HepG2 (cell line): ENCODE data around the gene BET1. TPM values are rescaled to one million over a fixed set of nuclear protein-coding genes. Genes with fewer than 3 reads are reported as not detected.

Source experiments
- ATAC-seq: fragments of 200-7000 bp; cut with Tn5 transposase; 3 replicates; pipeline ENCODE4 v1.9.1; 2020; ENCODE audit warnings: mild to moderate bottlenecking, moderate library complexity
- BruUV-seq: library from RNA; stranded (reverse); fragments of 400-500 nt; replicated peaks from 2 replicates; lab custom pipeline; 2021; lab: Mats Ljungman, UMichigan
- CTCF ChIA-PET: fragments of 300-600 bp; formaldehyde crosslinking; extraction: SDS; loops from one replicate; lab custom pipeline; 2021; ENCODE audit warnings: low total read pairs, inconsistent platforms, low intra/inter-chr PET ratio; lab: Yijun Ruan, JAX
- POLR2A ChIA-PET: fragments of 350-600 bp; sonication (Branson Sonifier 250); formaldehyde crosslinking; loops from one replicate; lab custom pipeline; 2020; ENCODE audit warnings: antibody characterized with exemption, inconsistent platforms; lab: Yijun Ruan, JAX
- DNase-seq: peaks from one replicate; pipeline ENCODE4 v3.0.0-alpha.2; 2015; ENCODE audit warnings: low spot score
- FAIRE-seq: peaks from 3 replicates; lab custom pipeline; 2011; peaks lifted over from hg19 to GRCh38; lab: Jason Lieb, UNC
- H2AFZ ChIP-seq: one replicate; pipeline ENCODE4 v1.6.1; 2011; ENCODE audit warnings: low read length, inconsistent platforms
- H3K27ac ChIP-seq: fragments of 300-600 bp; 3 replicates; pipeline ENCODE4 v1.8.0; 2011; ENCODE audit warnings: mixed run types, mild to moderate bottlenecking, mixed read lengths, low read length, inconsistent platforms; ENCODE audit not compliant: insufficient read depth; ENCODE audit errors: extremely low read length
- H3K27me3 ChIP-seq, 2 experiments: fragments of 200-600 bp in 1 of 2; 2 replicates in 1 of 2; 3 replicates in 1 of 2; pipeline versions ENCODE4 v1.6.0 to v1.8.0; 2011; ENCODE audit warnings: low read length in 2 of 2, mild to moderate bottlenecking in 2 of 2, moderate library complexity in 2 of 2, inconsistent platforms in 1 of 2; ENCODE audit not compliant: insufficient read depth in 2 of 2, control insufficient read depth in 1 of 2
- H3K36me3 ChIP-seq, 2 experiments: fragments of 200-600 bp in 1 of 2; replicated peaks in 1 of 2; 2 replicates in 1 of 2; 3 replicates in 1 of 2; pipeline versions ENCODE4 v1.5.1 to v1.8.0; 2011; ENCODE audit warnings: low read length in 2 of 2, inconsistent platforms in 1 of 2; ENCODE audit not compliant: insufficient read depth in 2 of 2, control insufficient read depth in 1 of 2
- H3K4me1 ChIP-seq: 2 replicates; pipeline ENCODE4 v1.5.1; 2012; ENCODE audit warnings: low read length, inconsistent platforms; ENCODE audit not compliant: insufficient read depth
- H3K4me2 ChIP-seq: 2 replicates; pipeline ENCODE4 v1.6.0; 2011; ENCODE audit warnings: low read depth, low read length, inconsistent platforms
- H3K4me3 ChIP-seq, 3 experiments: fragments of 200-600 bp in 1 of 3; sonication (generic), shearing (Covaris generic) in 1 of 3; replicated peaks in 1 of 3; 2 replicates each; pipeline ENCODE4 v1.5.1; 2011 to 2016; ENCODE audit warnings: low read length in 3 of 3, inconsistent platforms in 2 of 3, low read depth in 2 of 3, mild to moderate bottlenecking in 2 of 3, control low read depth in 1 of 3, mixed read lengths in 1 of 3; ENCODE audit not compliant: insufficient read depth in 1 of 3
- H3K79me2 ChIP-seq: one replicate; pipeline ENCODE4 v1.6.1; 2011; ENCODE audit warnings: low read length, inconsistent platforms; ENCODE audit not compliant: insufficient read depth
- H3K9ac ChIP-seq: 2 replicates; pipeline ENCODE4 v1.6.0; 2011; ENCODE audit warnings: mild to moderate bottlenecking, low read depth, low read length, inconsistent platforms; ENCODE audit not compliant: insufficient read depth
- H3K9me3 ChIP-seq: 2 replicates; pipeline ENCODE4 v1.5.1; 2012; ENCODE audit warnings: mild to moderate bottlenecking, low read length
- H4K20me1 ChIP-seq: 2 replicates; pipeline ENCODE4 v1.6.0; 2011; ENCODE audit warnings: inconsistent platforms, mild to moderate bottlenecking, low read length, moderate library complexity; ENCODE audit not compliant: insufficient read depth
- ELF1 ChIP-seq: sonication (generic); formaldehyde crosslinking; IDR thresholded peaks from 2 replicates; pipeline ENCODE4 v1.4.0; 2020; ENCODE audit warnings: missing genetic modification reagents
- FOSL2 ChIP-seq: sonication (generic); formaldehyde crosslinking; IDR thresholded peaks from 2 replicates; pipeline ENCODE4 v1.4.0; 2020; ENCODE audit warnings: missing genetic modification reagents
- HDAC6 ChIP-seq: fragments of 200-600 bp; sonication (generic); IDR thresholded peaks from 2 replicates; pipeline ENCODE4 v1.7.0; 2017; ENCODE audit warnings: mild to moderate bottlenecking, antibody characterized with exemption, low read length, low read depth
- MTF1 ChIP-seq: sonication (generic); formaldehyde crosslinking; IDR thresholded peaks from 2 replicates; pipeline ENCODE4 v1.5.0; 2020; ENCODE audit warnings: missing genetic modification reagents
- NCOA5 ChIP-seq: sonication (generic); formaldehyde crosslinking; IDR thresholded peaks from 2 replicates; pipeline ENCODE4 v1.4.0; 2020; ENCODE audit warnings: missing genetic modification reagents
- RARG ChIP-seq: sonication (generic); formaldehyde crosslinking; IDR thresholded peaks from 2 replicates; pipeline ENCODE4 v1.4.0; 2020; ENCODE audit warnings: low read depth, mild to moderate bottlenecking, missing genetic modification reagents
- SMYD3 ChIP-seq: sonication (generic); formaldehyde crosslinking; IDR thresholded peaks from 2 replicates; pipeline ENCODE4 v1.8.1; 2023; ENCODE audit warnings: mild to moderate bottlenecking, missing genetic modification reagents
- ZNF143 ChIP-seq: sonication (generic); formaldehyde crosslinking; IDR thresholded peaks from 2 replicates; pipeline ENCODE4 v1.4.0; 2020; ENCODE audit warnings: missing genetic modification reagents
- ZNF7 ChIP-seq: IDR thresholded peaks from 2 replicates; pipeline ENCODE4 v1.6.1; 2016; ENCODE audit warnings: missing biosample characterization, missing genetic modification reagents
- ZNF883 ChIP-seq: sonication (generic); formaldehyde crosslinking; IDR thresholded peaks from 2 replicates; pipeline ENCODE4 v1.5.1; 2020; ENCODE audit warnings: mild to moderate bottlenecking, missing genetic modification reagents; ENCODE audit errors: not compliant biosample characterization
- ZSCAN20 ChIP-seq: sonication (generic); formaldehyde crosslinking; IDR thresholded peaks from 2 replicates; pipeline ENCODE4 v1.4.0; 2020; ENCODE audit warnings: missing genetic modification reagents, mild to moderate bottlenecking, borderline replicate concordance
- WGBS: methylation state at CpG from one replicate; pipeline ENCODE4 v1.1.6; 2017; ENCODE audit warnings: low lambda C conversion rate; 5-methylcytosine and 5-hydroxymethylcytosine counted together
- in situ Hi-C: cut with HindIII; loops from 2 replicates; pipeline ENCODE4 v1.10.0; 2017; ENCODE audit warnings: low pct_unique_long_range_greater_than_20kb; ENCODE audit not compliant: extremely low pct_ligation_motif_present
- intact Hi-C: fragments of 100-400 bp; cut with micrococcal nuclease; formaldehyde crosslinking; loops from one replicate; pipeline ENCODE4 v1.10.0; 2022; ENCODE audit not compliant: unreplicated experiment
- polyA plus RNA-seq, 8 experiments: library from polyadenylated mRNA; depleted of rRNA in 3 of 8; stranded (reverse) in 7 of 8; unstranded in 1 of 8; fragments of >200 nt; fragmentation: Illumina TruSeq in 4 of 8; extraction: Trizol in 4 of 8; gene quantifications; 2 replicates each; pipeline versions ENCODE4 v1.2.1 to v1.2.3, GENCODE V29; 2011 to 2016; ENCODE audit warnings: low read depth in 4 of 8, missing spikeins in 1 of 8, mixed read lengths in 1 of 8; ENCODE audit not compliant: insufficient read depth in 1 of 8
- total RNA-seq, 5 experiments: library from RNA; depleted of rRNA; stranded (reverse); fragments of >200 nt; fragmentation: Illumina TruSeq; extraction: Trizol; gene quantifications; 2 replicates each; pipeline ENCODE4 v1.2.3, GENCODE V29; 2016; ENCODE audit warnings: low read depth in 1 of 5
- TF ChIP-seq, protein P1 (sequence below): sonication (generic); formaldehyde crosslinking; IDR thresholded peaks from 2 replicates; pipeline ENCODE4 v1.4.0; 2020; ENCODE audit warnings: mild to moderate bottlenecking, missing genetic modification reagents, borderline replicate concordance
- TF ChIP-seq, protein P2 (sequence below): sonication (generic); formaldehyde crosslinking; IDR thresholded peaks from 2 replicates; pipeline ENCODE4 v1.8.0; 2022; ENCODE audit warnings: mild to moderate bottlenecking, missing genetic modification reagents

The BET1 gene
- total and polyA plus RNA-seq, 2 of the 13 experiments (the other 11 are each of a cell fraction or from before 2014, with no cell fraction given): 23.8 to 33.7 TPM

DNA sequence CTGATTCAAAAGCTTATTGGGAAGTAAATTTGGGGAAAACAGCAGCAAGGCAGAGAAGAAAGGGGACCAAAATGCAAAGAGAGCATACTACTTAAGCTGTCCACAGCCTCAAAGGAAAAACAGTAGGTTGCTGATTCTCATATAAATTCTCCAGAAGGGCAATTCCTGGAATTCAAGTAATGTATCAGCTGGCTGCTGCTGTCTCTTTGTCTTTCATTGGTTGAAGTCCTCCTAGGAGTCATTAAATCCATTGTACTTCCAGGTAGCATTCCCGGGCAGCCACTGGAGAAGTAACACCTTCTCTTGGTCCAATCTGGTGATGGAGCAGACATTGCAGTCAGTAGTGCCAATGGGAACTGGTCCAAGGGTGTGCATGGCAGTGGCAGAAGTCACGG is 22.7 kb downstream of the BET1 start:
- BruUV-seq: no TSS peak

DNA sequence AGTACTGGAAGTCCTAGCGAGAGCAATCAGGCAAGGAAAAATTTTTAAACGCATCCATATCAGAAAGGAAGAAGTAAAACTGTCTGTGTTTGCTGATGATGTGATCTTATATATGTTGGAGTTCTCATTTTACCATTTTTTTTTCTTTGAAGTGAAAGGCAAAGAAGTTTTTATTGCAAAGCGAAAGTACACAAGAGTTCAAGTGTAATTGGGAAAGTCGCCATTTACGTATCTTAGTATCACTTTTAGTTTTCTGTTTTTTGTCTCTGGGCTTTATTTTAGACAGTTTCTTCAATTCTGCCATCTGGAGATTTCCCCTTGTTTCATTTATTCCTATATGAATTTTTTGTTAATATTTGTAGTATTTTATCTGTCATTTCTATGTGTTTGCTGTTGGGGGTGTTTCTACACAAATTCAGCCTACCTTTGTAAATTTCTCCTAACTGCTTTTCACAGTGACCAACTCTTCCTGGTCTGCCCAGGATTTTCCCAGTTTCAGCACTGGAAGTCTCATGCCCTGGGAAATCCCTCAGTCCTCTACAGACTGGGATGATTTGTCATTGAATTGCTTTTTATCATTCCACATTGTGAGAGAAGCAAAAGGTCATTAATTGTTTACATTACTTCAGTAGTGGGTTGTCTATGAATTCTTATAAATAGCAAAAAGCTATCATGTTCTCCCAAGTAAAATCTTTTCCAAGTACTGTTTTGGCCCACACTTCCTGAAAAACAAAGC is 23.2 kb downstream of the BET1 start:
- Histone ChIP-seq H4K20me1 (no peaks in the 10 kb centered on the region), H3K4me2 (no peak overlapping the region), H3K9ac (no peak overlapping the region), H3K9me3 (no peaks in the 10 kb centered on the region), H3K36me3 (no peaks in the 10 kb centered on the region), H3K79me2 (no peaks in the 10 kb centered on the region), H3K27ac (no peak overlapping the region), H2AFZ (no peak overlapping the region), H3K4me1 (no peaks in the 10 kb centered on the region), H3K4me3 (0 out of 6 replicates have a peak overlapping the region, but pooled peaks of 1 of the 3 experiments have one; percentile 21), H3K27me3 (no peaks in the 10 kb centered on the region)
- FAIRE-seq (no peak), ATAC-seq (no peak), DNase-seq (no peak)
- WGBS: 41% methylated on average over 5 of the region's 5 CpGs
- in situ Hi-C loops (no loop called here), intact Hi-C loops (no loop called here)
- ChIA-PET POLR2A (no interaction called here), CTCF (no interaction called here)
- BruUV-seq: no TSS peak
- TF ChIP-seq SMYD3 (CRISPR knock-in tag) (no peak), MTF1 (no peak), ZSCAN20 (CRISPR knock-in tag) (no peak), ELF1 (no peak), ZNF883 (CRISPR knock-in tag) (no peak), RARG (CRISPR knock-in tag) (no peak), FOSL2 (CRISPR knock-in tag) (no peak), ZNF143 (CRISPR knock-in tag) (no peak), NCOA5 (CRISPR knock-in tag) (no peak), HDAC6 (no peak)
- TF ChIP-seq, protein P1, sequence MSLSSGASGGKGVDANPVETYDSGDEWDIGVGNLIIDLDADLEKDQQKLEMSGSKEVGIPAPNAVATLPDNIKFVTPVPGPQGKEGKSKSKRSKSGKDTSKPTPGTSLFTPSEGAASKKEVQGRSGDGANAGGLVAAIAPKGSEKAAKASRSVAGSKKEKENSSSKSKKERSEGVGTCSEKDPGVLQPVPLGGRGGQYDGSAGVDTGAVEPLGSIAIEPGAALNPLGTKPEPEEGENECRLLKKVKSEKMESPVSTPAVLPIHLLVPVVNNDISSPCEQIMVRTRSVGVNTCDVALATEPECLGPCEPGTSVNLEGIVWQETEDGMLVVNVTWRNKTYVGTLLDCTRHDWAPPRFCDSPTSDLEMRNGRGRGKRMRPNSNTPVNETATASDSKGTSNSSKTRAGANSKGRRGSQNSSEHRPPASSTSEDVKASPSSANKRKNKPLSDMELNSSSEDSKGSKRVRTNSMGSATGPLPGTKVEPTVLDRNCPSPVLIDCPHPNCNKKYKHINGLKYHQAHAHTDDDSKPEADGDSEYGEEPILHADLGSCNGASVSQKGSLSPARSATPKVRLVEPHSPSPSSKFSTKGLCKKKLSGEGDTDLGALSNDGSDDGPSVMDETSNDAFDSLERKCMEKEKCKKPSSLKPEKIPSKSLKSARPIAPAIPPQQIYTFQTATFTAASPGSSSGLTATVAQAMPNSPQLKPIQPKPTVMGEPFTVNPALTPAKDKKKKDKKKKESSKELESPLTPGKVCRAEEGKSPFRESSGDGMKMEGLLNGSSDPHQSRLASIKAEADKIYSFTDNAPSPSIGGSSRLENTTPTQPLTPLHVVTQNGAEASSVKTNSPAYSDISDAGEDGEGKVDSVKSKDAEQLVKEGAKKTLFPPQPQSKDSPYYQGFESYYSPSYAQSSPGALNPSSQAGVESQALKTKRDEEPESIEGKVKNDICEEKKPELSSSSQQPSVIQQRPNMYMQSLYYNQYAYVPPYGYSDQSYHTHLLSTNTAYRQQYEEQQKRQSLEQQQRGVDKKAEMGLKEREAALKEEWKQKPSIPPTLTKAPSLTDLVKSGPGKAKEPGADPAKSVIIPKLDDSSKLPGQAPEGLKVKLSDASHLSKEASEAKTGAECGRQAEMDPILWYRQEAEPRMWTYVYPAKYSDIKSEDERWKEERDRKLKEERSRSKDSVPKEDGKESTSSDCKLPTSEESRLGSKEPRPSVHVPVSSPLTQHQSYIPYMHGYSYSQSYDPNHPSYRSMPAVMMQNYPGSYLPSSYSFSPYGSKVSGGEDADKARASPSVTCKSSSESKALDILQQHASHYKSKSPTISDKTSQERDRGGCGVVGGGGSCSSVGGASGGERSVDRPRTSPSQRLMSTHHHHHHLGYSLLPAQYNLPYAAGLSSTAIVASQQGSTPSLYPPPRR: no peak
- TF ChIP-seq, protein P2, sequence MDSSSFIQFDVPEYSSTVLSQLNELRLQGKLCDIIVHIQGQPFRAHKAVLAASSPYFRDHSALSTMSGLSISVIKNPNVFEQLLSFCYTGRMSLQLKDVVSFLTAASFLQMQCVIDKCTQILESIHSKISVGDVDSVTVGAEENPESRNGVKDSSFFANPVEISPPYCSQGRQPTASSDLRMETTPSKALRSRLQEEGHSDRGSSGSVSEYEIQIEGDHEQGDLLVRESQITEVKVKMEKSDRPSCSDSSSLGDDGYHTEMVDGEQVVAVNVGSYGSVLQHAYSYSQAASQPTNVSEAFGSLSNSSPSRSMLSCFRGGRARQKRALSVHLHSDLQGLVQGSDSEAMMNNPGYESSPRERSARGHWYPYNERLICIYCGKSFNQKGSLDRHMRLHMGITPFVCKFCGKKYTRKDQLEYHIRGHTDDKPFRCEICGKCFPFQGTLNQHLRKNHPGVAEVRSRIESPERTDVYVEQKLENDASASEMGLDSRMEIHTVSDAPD (CRISPR knock-in tag): no peak

More for the DNA sequence above, 22.7 kb downstream of the BET1 start:
- ChIA-PET POLR2A (no interaction called here), CTCF (no interaction called here)
- in situ Hi-C loops (no loop called here), intact Hi-C loops (no loop called here)
- TF ChIP-seq ZNF7 (CRISPR knock-in tag): no peak
- no peak for ATAC-seq
- no peaks in the 10 kb centered on the region for H3K36me3 ChIP-seq
- no peak overlapping the region for H3K4me3 ChIP-seq
- no peak overlapping the region for H3K4me2 ChIP-seq
- no peak for DNase-seq
- no peaks in the 10 kb centered on the region for H3K79me2 ChIP-seq
- no peaks in the 10 kb centered on the region for H4K20me1 ChIP-seq
- no peaks in the 10 kb centered on the region for H3K27me3 ChIP-seq
- no peak overlapping the region for H3K9ac ChIP-seq
- H3K4me1 ChIP-seq: no peaks in the 10 kb centered on the region
- no peaks in the 10 kb centered on the region for H3K9me3 ChIP-seq
- no peak overlapping the region for H2AFZ ChIP-seq
- H3K27ac ChIP-seq: no peak overlapping the region
- 44% methylated on average over 2 of the region's 2 CpGs for WGBS
- no peak for FAIRE-seq
